Erythroblast (primary cell): Measurements from ENCODE around the gene RPL9.

Experiments
- GATA1 ChIP-seq: IDR thresholded peaks from 2 replicates; pipeline ENCODE4 v1.6.1; 2011; ENCODE audit warnings: low read depth, mild to moderate bottlenecking, control low read depth, low read length, moderate library complexity
- POLR2A ChIP-seq: IDR thresholded peaks from 2 replicates; pipeline ENCODE4 v1.6.1; 2011; ENCODE audit warnings: mild to moderate bottlenecking, low read length

- no peak for TF ChIP-seq POLR2A
- no peak for TF ChIP-seq GATA1
Observed at GRCh38 chr4:39505581-39505980, 46.9 kb upstream of the RPL9 start.
